GM23338 (cell line): ENCODE data around the gene BAHCC1. TPM values are rescaled to one million over a fixed set of nuclear protein-coding genes. Genes with fewer than 3 reads are reported as not detected.

ENCODE experiments used
- ATAC-seq: fragments of 200-7000 bp; cut with Tn5 transposase; 3 replicates; pipeline ENCODE4 v1.9.1; 2020
- DNase-seq: peaks from one replicate; pipeline ENCODE4 v3.0.0-alpha.2; 2015; ENCODE audit warnings: low spot score
- H2AFZ ChIP-seq: fragments of 200-600 bp; sonication (generic); 2 replicates; pipeline ENCODE4 v1.8.0; 2016; ENCODE audit warnings: antibody characterized with exemption, mild to moderate bottlenecking, moderate library complexity
- H3F3A ChIP-seq: fragments of 200-600 bp; sonication (generic); replicated peaks from 2 replicates; pipeline ENCODE4 v1.8.0; 2017; ENCODE audit warnings: antibody characterized with exemption, mixed run types, low read depth
- H3K27ac ChIP-seq: fragments of 200-600 bp; sonication (generic); 2 replicates; pipeline ENCODE4 v1.6.1; 2016; ENCODE audit warnings: low read depth
- H3K27me3 ChIP-seq: fragments of 200-600 bp; sonication (generic); 2 replicates; pipeline ENCODE4 v1.8.0; 2016; ENCODE audit warnings: mild to moderate bottlenecking, mixed run types, moderate library complexity; ENCODE audit not compliant: insufficient read depth
- H3K36me3 ChIP-seq: fragments of 200-600 bp; sonication (generic); 2 replicates; pipeline ENCODE4 v1.8.0; 2016; ENCODE audit warnings: mild to moderate bottlenecking; ENCODE audit not compliant: insufficient read depth
- H3K4me1 ChIP-seq: fragments of 200-600 bp; sonication (generic); 2 replicates; pipeline ENCODE4 v1.8.0; 2016; ENCODE audit warnings: mild to moderate bottlenecking, moderate library complexity; ENCODE audit not compliant: insufficient read depth
- H3K4me2 ChIP-seq: fragments of 200-600 bp; sonication (generic); 2 replicates; pipeline ENCODE4 v1.7.1; 2017; ENCODE audit warnings: mixed run types
- H3K4me3 ChIP-seq: fragments of 200-600 bp; sonication (generic); 2 replicates; pipeline ENCODE4 v1.6.1; 2016; ENCODE audit warnings: mixed run types
- H3K79me2 ChIP-seq: fragments of 200-600 bp; sonication (generic); replicated peaks from 2 replicates; pipeline ENCODE4 v1.8.0; 2017; ENCODE audit warnings: mild to moderate bottlenecking; ENCODE audit not compliant: insufficient read depth
- H3K9me2 ChIP-seq: fragments of 200-600 bp; sonication (generic); 2 replicates; pipeline ENCODE4 v1.8.0; 2017; ENCODE audit not compliant: insufficient read depth
- H4K20me1 ChIP-seq: fragments of 200-600 bp; sonication (generic); replicated peaks from 2 replicates; pipeline ENCODE4 v1.8.0; 2017; ENCODE audit warnings: mild to moderate bottlenecking; ENCODE audit not compliant: insufficient read depth
- H3K27ac Mint-ChIP-seq: 2 replicates; pipeline ENCODE4 v1.8.0; 2020; ENCODE audit warnings: inconsistent platforms, mild to moderate bottlenecking, moderate library complexity, mixed read lengths
- H3K27me3 Mint-ChIP-seq: 3 replicates; pipeline ENCODE4 v1.8.0; 2022; ENCODE audit warnings: low read depth, mild to moderate bottlenecking, moderate library complexity, mixed read lengths, inconsistent platforms; ENCODE audit not compliant: insufficient read depth, poor library complexity
- H3K36me3 Mint-ChIP-seq: 3 replicates; pipeline ENCODE4 v1.8.0; 2021; ENCODE audit warnings: low read depth, mild to moderate bottlenecking, inconsistent platforms, moderate library complexity, mixed read lengths
- H3K4me1 Mint-ChIP-seq: 3 replicates; pipeline ENCODE4 v1.8.0; 2020; ENCODE audit warnings: mild to moderate bottlenecking, inconsistent platforms, mixed read lengths
- H3K4me3 Mint-ChIP-seq: 3 replicates; pipeline ENCODE4 v1.8.0; 2021; ENCODE audit warnings: moderate library complexity, mild to moderate bottlenecking, inconsistent platforms, mixed read lengths
- H3K9me3 Mint-ChIP-seq: 3 replicates; pipeline ENCODE4 v1.8.0; 2020; ENCODE audit warnings: moderate library complexity, mild to moderate bottlenecking, inconsistent platforms, mixed read lengths
- CTCF ChIP-seq, 2 experiments: fragments of 200-600 bp in 1 of 2; sonication (generic) in 1 of 2; conservative IDR thresholded peaks; 2 replicates each; pipeline versions ENCODE4 v1.5.1 to v1.6.1; 2016 to 2017; ENCODE audit warnings: antibody characterized with exemption in 2 of 2, low read depth in 2 of 2, mild to moderate bottlenecking in 2 of 2, moderate library complexity in 1 of 2
- EZH2 ChIP-seq: fragments of 200-600 bp; sonication (generic); IDR thresholded peaks from one replicate; pipeline ENCODE4 v1.8.0; 2017; ENCODE audit warnings: antibody characterized with exemption, mild to moderate bottlenecking, low read depth; ENCODE audit not compliant: unreplicated experiment
- polyA plus RNA-seq: library from polyadenylated mRNA; unstranded; fragments of >200 nt; fragmentation: Nextera tagmentation; extraction: Ambion mirVana; gene quantifications from 2 replicates; pipeline ENCODE4 v1.2.1, GENCODE V29; 2016
- total RNA-seq: library from RNA; depleted of rRNA; stranded (reverse); fragments of >200 nt; shearing (Covaris generic); gene quantifications from 2 replicates; pipeline ENCODE4 v1.2.3, GENCODE V29; 2014
- TF ChIP-seq, protein P1 (sequence below): fragments of 250-450 bp; sonication (Bioruptor Pico); IDR thresholded peaks from 2 replicates; pipeline ENCODE4 v1.5.0; 2020; ENCODE audit warnings: mild to moderate bottlenecking, moderate library complexity
- TF ChIP-seq, protein P2 (sequence below): IDR thresholded peaks from 2 replicates; pipeline ENCODE4 v1.6.1; 2016; ENCODE audit warnings: antibody characterized with exemption

The BAHCC1 gene
- total and polyA plus RNA-seq, 2 experiments from 2014 or later = 0.24 to 1.1 TPM

DNA sequence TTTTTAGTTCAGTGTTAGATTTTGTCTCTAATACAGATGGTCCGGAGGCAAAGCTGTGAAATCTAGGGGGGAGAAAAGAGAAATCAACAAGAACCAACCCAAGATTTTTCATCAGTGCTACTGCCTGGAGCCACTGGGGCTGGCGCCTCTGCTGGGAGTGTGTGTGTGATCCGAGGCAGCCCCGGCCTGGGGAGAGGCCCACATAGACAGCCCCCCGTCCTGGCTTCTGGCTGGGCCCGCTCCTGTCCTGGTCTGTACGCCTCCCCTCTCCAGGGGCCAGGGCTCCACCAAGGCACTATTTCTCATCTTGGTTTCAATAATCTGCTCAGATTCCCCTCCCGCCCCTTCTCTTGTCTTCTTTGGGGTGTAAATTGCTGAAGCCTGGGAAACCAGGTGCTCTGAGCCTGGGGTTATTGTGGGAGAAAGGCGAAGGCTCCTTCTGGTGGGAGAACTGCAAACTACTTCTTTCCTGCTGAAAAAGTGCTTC lies 7.8 kb downstream of the BAHCC1 start:
- Mint-ChIP-seq H3K9me3 (peaks cover 3% of the 10 kb centered on the region; the same call in 1 of the 3 replicates), H3K27me3 (peaks cover 65% of the 10 kb centered on the region), H3K36me3 (peaks cover 2% of the 10 kb centered on the region; the same call in 1 of the 3 replicates), H3K4me1 (peaks cover 43% of the 10 kb centered on the region), H3K27ac (no peak overlapping the region), H3K4me3 (peak overlapping the region; percentile 22; the same call in 1 of the 3 replicates)
- Histone ChIP-seq H3K36me3 (no peaks in the 10 kb centered on the region), H4K20me1 (no peaks in the 10 kb centered on the region), H3K4me2 (peak overlapping the region; percentile 63), H3K79me2 (no peaks in the 10 kb centered on the region), H3K27me3 (peaks cover 64% of the 10 kb centered on the region), H3F3A (peaks cover 8% of the 10 kb centered on the region; the same call in 1 of the 2 replicates), H3K27ac (no peak overlapping the region), H2AFZ (no peak overlapping the region), H3K9me2 (no peaks in the 10 kb centered on the region), H3K4me3 (no peak overlapping the region), H3K4me1 (peaks cover 30% of the 10 kb centered on the region)
- peak; percentile 34 for ATAC-seq
- TF ChIP-seq CTCF (conservative IDR thresholded peaks at IDR 0.05; ENCODE audit: low read depth in 2 of 2) (peak; percentile 40 to 42; a peak in 3 of 4 replicates), EZH2 (no peak)
- TF ChIP-seq, protein P1, sequence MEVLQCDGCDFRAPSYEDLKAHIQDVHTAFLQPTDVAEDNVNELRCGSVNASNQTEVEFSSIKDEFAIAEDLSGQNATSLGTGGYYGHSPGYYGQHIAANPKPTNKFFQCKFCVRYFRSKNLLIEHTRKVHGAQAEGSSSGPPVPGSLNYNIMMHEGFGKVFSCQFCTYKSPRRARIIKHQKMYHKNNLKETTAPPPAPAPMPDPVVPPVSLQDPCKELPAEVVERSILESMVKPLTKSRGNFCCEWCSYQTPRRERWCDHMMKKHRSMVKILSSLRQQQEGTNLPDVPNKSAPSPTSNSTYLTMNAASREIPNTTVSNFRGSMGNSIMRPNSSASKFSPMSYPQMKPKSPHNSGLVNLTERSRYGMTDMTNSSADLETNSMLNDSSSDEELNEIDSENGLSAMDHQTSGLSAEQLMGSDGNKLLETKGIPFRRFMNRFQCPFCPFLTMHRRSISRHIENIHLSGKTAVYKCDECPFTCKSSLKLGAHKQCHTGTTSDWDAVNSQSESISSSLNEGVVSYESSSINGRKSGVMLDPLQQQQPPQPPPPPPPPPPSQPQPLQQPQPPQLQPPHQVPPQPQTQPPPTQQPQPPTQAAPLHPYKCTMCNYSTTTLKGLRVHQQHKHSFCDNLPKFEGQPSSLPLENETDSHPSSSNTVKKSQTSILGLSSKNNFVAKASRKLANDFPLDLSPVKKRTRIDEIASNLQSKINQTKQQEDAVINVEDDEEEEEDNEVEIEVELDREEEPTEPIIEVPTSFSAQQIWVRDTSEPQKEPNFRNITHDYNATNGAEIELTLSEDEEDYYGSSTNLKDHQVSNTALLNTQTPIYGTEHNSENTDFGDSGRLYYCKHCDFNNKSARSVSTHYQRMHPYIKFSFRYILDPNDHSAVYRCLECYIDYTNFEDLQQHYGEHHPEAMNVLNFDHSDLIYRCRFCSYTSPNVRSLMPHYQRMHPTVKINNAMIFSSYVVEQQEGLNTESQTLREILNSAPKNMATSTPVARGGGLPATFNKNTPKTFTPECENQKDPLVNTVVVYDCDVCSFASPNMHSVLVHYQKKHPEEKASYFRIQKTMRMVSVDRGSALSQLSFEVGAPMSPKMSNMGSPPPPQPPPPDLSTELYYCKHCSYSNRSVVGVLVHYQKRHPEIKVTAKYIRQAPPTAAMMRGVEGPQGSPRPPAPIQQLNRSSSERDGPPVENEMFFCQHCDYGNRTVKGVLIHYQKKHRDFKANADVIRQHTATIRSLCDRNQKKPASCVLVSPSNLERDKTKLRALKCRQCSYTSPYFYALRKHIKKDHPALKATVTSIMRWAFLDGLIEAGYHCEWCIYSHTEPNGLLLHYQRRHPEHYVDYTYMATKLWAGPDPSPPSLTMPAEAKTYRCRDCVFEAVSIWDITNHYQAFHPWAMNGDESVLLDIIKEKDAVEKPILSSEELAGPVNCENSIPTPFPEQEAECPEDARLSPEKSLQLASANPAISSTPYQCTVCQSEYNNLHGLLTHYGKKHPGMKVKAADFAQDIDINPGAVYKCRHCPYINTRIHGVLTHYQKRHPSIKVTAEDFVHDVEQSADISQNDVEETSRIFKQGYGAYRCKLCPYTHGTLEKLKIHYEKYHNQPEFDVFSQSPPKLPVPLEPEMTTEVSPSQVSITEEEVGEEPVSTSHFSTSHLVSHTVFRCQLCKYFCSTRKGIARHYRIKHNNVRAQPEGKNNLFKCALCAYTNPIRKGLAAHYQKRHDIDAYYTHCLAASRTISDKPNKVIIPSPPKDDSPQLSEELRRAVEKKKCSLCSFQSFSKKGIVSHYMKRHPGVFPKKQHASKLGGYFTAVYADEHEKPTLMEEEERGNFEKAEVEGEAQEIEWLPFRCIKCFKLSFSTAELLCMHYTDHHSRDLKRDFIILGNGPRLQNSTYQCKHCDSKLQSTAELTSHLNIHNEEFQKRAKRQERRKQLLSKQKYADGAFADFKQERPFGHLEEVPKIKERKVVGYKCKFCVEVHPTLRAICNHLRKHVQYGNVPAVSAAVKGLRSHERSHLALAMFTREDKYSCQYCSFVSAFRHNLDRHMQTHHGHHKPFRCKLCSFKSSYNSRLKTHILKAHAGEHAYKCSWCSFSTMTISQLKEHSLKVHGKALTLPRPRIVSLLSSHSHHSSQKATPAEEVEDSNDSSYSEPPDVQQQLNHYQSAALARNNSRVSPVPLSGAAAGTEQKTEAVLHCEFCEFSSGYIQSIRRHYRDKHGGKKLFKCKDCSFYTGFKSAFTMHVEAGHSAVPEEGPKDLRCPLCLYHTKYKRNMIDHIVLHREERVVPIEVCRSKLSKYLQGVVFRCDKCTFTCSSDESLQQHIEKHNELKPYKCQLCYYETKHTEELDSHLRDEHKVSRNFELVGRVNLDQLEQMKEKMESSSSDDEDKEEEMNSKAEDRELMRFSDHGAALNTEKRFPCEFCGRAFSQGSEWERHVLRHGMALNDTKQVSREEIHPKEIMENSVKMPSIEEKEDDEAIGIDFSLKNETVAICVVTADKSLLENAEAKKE (CRISPR knock-in tag) = no peak
- TF ChIP-seq, protein P2, sequence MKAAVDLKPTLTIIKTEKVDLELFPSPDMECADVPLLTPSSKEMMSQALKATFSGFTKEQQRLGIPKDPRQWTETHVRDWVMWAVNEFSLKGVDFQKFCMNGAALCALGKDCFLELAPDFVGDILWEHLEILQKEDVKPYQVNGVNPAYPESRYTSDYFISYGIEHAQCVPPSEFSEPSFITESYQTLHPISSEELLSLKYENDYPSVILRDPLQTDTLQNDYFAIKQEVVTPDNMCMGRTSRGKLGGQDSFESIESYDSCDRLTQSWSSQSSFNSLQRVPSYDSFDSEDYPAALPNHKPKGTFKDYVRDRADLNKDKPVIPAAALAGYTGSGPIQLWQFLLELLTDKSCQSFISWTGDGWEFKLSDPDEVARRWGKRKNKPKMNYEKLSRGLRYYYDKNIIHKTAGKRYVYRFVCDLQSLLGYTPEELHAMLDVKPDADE = no peak
- DNase-seq = peak; percentile 60
